Measurements from ENCODE around the gene CDV3. TPM values are rescaled to one million over a fixed set of nuclear protein-coding genes. Genes with fewer than 3 reads are reported as not detected.

CDV3 gene
- total RNA-seq, 1 donor from 2014 or later = 184 TPM

DNA sequence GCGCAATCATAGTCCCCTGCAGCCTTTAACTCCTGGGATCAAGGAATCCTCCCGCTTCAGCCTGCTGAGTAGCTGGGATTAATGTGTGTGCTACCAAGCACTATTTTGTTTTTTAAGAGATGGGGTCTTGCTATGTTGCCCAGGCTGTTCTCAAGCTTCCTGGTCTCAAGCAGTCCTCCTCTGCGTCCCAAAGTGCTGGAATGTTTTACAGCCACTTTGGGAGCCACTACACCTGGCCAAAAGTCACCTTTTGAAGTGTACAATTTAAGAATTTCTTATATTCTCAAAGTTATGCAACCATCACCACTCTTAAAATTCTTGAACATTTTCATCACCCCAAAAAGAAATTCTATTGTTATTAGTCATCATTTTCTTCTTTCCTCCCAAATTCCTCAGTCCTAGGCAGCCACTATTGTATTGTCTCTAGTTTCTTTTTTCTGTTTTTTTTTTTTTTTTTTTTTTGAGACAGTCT lies 17.8 kb downstream of the CDV3 start:
- Histone ChIP-seq H3K36me3 (peaks cover 36% of the 10 kb centered on the region), H3K27ac (no peak overlapping the region), H3K4me1 (peaks cover 13% of the 10 kb centered on the region), H3K9me3 (no peaks in the 10 kb centered on the region), H3K27me3 (no peaks in the 10 kb centered on the region), H3K4me3 (no peak overlapping the region)
- DNase-seq (no peak), ATAC-seq (peak; percentile 77)
- TF ChIP-seq, protein P1, sequence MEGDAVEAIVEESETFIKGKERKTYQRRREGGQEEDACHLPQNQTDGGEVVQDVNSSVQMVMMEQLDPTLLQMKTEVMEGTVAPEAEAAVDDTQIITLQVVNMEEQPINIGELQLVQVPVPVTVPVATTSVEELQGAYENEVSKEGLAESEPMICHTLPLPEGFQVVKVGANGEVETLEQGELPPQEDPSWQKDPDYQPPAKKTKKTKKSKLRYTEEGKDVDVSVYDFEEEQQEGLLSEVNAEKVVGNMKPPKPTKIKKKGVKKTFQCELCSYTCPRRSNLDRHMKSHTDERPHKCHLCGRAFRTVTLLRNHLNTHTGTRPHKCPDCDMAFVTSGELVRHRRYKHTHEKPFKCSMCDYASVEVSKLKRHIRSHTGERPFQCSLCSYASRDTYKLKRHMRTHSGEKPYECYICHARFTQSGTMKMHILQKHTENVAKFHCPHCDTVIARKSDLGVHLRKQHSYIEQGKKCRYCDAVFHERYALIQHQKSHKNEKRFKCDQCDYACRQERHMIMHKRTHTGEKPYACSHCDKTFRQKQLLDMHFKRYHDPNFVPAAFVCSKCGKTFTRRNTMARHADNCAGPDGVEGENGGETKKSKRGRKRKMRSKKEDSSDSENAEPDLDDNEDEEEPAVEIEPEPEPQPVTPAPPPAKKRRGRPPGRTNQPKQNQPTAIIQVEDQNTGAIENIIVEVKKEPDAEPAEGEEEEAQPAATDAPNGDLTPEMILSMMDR (IDR thresholded peaks at IDR 0.05) = no peak
- intact Hi-C loops (cut with DNase I) = no loop called here

DNA sequence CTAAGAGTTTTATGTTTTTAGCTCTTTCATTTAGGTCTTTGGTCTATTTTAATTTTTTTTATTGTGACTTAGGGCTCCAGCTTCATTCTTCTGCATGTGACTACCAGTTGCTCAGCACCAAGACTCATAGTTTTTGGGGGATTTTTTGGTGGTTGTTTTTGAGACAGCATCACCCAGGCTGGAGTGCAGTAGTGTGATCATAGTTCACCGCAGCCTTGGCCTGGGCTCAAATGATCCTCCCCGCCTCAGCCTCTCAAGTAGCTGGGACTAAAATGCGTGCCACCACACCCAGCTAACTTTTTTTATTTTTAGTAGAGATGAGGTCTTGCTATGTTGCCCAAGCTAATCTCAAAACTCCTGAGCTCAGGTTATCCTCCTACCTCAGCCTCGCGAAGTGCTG lies 19.4 kb downstream of the CDV3 start:
- intact Hi-C loops (cut with DNase I) = no loop called here
- Histone ChIP-seq H3K27ac (no peak overlapping the region), H3K4me3 (no peak overlapping the region), H3K27me3 (no peaks in the 10 kb centered on the region), H3K36me3 (peaks cover 21% of the 10 kb centered on the region), H3K9me3 (no peaks in the 10 kb centered on the region), H3K4me1 (peaks cover 11% of the 10 kb centered on the region)
- TF ChIP-seq, protein P1 (IDR thresholded peaks at IDR 0.05) = no peak
- ATAC-seq (no peak), DNase-seq (no peak)

GRCh38 chr3:133593243-133593642 lies 19.8 kb downstream of the CDV3 start:
- Histone ChIP-seq H3K36me3 (peaks cover 17% of the 10 kb centered on the region), H3K27me3 (no peaks in the 10 kb centered on the region), H3K9me3 (no peaks in the 10 kb centered on the region), H3K4me3 (no peak overlapping the region), H3K4me1 (peaks cover 8% of the 10 kb centered on the region), H3K27ac (no peak overlapping the region)
- ATAC-seq = no peak
- DNase-seq = no peak
- intact Hi-C loops (cut with DNase I) = no loop called here
- TF ChIP-seq, protein P1 (IDR thresholded peaks at IDR 0.05) = no peak

DNA sequence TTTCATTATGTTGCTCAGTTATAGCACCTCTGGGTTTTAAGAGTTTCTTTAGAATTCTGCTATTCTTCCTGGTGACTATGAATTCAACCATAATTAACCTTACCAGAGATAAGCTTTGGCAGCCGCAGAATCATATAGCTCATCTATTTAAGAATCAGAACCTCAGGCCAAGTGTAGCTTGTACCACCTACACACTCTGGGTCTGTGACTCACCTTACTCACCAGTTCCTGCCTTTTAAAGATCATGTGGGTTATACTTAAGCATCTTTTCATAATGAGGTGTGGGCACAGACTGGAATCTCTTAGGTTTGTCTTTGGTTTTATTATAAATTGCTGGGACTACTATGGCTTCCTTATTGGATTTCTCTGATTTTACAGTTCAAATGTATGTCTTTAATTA lies 21.9 kb downstream of the CDV3 start:
- Histone ChIP-seq H3K4me3 (no peak overlapping the region), H3K27me3 (no peaks in the 10 kb centered on the region), H3K9me3 (no peaks in the 10 kb centered on the region), H3K4me1 (no peaks in the 10 kb centered on the region), H3K36me3 (peaks cover 2% of the 10 kb centered on the region), H3K27ac (no peak overlapping the region)
- TF ChIP-seq, protein P1 (IDR thresholded peaks at IDR 0.05) = no peak
- intact Hi-C loops (cut with DNase I) = no loop called here
- ATAC-seq = no peak
- DNase-seq = no peak

GRCh38 chr3:133598405-133598804 lies 24.9 kb downstream of the CDV3 start:
- TF ChIP-seq, protein P1 (IDR thresholded peaks at IDR 0.05) = no peak
- Histone ChIP-seq H3K36me3 (peaks cover 10% of the 10 kb centered on the region), H3K27ac (no peak overlapping the region), H3K27me3 (no peaks in the 10 kb centered on the region), H3K4me3 (no peak overlapping the region), H3K9me3 (no peaks in the 10 kb centered on the region), H3K4me1 (no peaks in the 10 kb centered on the region)
- intact Hi-C loops (cut with DNase I) = no loop called here
- no peak for ATAC-seq
- no peak for DNase-seq

- Histone ChIP-seq H3K9me3 (no peaks in the 10 kb centered on the region), H3K36me3 (peaks cover 10% of the 10 kb centered on the region), H3K4me1 (no peaks in the 10 kb centered on the region), H3K27ac (no peak overlapping the region), H3K27me3 (no peaks in the 10 kb centered on the region), H3K4me3 (no peak overlapping the region)
- intact Hi-C loops (cut with DNase I) = no loop called here
- TF ChIP-seq, protein P1 (IDR thresholded peaks at IDR 0.05) = no peak
- DNase-seq (no peak), ATAC-seq (no peak)
Observed at GRCh38 chr3:133599280-133599679, 25.8 kb downstream of the CDV3 start.

Measured in upper lobe of right lung (tissue), 1 donor.